Naive thymus-derived CD8-positive, alpha-beta T cell (primary cell): Measurements from ENCODE around the gene JMJD7. TPM values are rescaled to one million over a fixed set of nuclear protein-coding genes. Genes with fewer than 3 reads are reported as not detected.

Source experiments
- ATAC-seq, 2 donors: fragments of 150-1000 bp; cut with Tn5 transposase in 1 of 2; sonication (Bioruptor Pico), chemical (Tn5 transposase) in 1 of 2; 1 replicate in 1 of 2; 2 replicates in 1 of 2; pipeline ENCODE4 v1.10.0; 2021; ENCODE audit warnings: mild to moderate bottlenecking in 2 of 2, moderate library complexity in 2 of 2
- POLR2A ChIA-PET: fragments of 350-600 bp; sonication (Branson Sonifier 250); formaldehyde crosslinking; loops from one replicate; lab custom pipeline; 2021; ENCODE audit warnings: antibody characterized with exemption; lab: Charles Lee
- DNase-seq, 10 donors: peaks; one replicate each; pipeline versions ENCODE4 v3.0.0 to v3.0.0-alpha.2; 2020 to 2022
- H3K27ac Mint-ChIP-seq, 10 donors: one replicate each; pipeline ENCODE4 v1.8.0; 2020 to 2022; ENCODE audit warnings: mild to moderate bottlenecking in 10 of 10, mixed read lengths in 10 of 10, moderate library complexity in 4 of 10, inconsistent platforms in 1 of 10
- H3K27me3 Mint-ChIP-seq, 5 donors: one replicate each; pipeline ENCODE4 v1.8.0; 2021 to 2022; ENCODE audit warnings: mixed read lengths in 5 of 5
- H3K36me3 Mint-ChIP-seq, 3 donors: one replicate each; pipeline ENCODE4 v1.8.0; 2020 to 2022; ENCODE audit warnings: mixed read lengths in 3 of 3, mild to moderate bottlenecking in 2 of 3, inconsistent platforms in 1 of 3
- H3K4me1 Mint-ChIP-seq, 4 donors: one replicate each; pipeline ENCODE4 v1.8.0; 2021 to 2022; ENCODE audit warnings: mixed read lengths in 4 of 4
- H3K4me3 Mint-ChIP-seq, 10 donors: one replicate each; pipeline ENCODE4 v1.8.0; 2020 to 2022; ENCODE audit warnings: mild to moderate bottlenecking in 10 of 10, mixed read lengths in 10 of 10, moderate library complexity in 6 of 10, inconsistent platforms in 1 of 10
- H3K9me3 Mint-ChIP-seq, 9 donors: one replicate each; pipeline ENCODE4 v1.8.0; 2020 to 2022; ENCODE audit warnings: mixed read lengths in 9 of 9, mild to moderate bottlenecking in 3 of 9, inconsistent platforms in 1 of 9, moderate library complexity in 1 of 9
- microRNA-seq: library from miRNA; unstranded; fragments of <30 nt; microRNA quantifications from one replicate; pipeline ENCODE4 v1.2.0, GENCODE V29; 2022; ENCODE audit warnings: borderline microRNAs expressed
- polyA plus RNA-seq, 3 donors: library from polyadenylated mRNA; unstranded; fragments of 300-500 nt; fragmentation: Illumina TruSeq; gene quantifications; one replicate each; pipeline ENCODE4 v1.2.3, GENCODE V29; 2021
- total RNA-seq, 8 experiments: library from RNA in 2 of 8; stranded (reverse) in 2 of 8; gene quantifications; one replicate each; pipeline ENCODE4 v1.2.3 and lab custom pipeline; 2021 to 2026

JMJD7 gene
- total and polyA plus RNA-seq, 5 experiments from 2014 or later = 19.1 to 81.4 (median 22.6) TPM

- Mint-ChIP-seq H3K36me3 (no peaks in the 10 kb centered on the region), H3K4me1 (peaks cover 7 to 18% (median 11%) of the 10 kb centered on the region in 4 donors), H3K27me3 (peaks cover 6 to 27% (median 15%) of the 10 kb centered on the region in 5 donors), H3K9me3 (peaks cover 0 to 1% (median 0%) of the 10 kb centered on the region in 9 donors), H3K27ac (peak overlapping the region in 1 of 10 donors; percentile 78), H3K4me3 (peak overlapping the region in 4 of 10 donors; percentile 12 to 72 (median 40))
- POLR2A ChIA-PET = interaction anchor here (1.2 to 1.6 kb wide), 2 partner anchors 13 to 20 kb away, joined by 3 to 5 read pairs; no protein-coding TSS in a partner anchor
- DNase-seq (no peak), ATAC-seq (peak; percentile 38 to 72)
These were observed 54.2 kb downstream of the JMJD7 start for GRCh38 chr15:41881920-41882688.

DNA sequence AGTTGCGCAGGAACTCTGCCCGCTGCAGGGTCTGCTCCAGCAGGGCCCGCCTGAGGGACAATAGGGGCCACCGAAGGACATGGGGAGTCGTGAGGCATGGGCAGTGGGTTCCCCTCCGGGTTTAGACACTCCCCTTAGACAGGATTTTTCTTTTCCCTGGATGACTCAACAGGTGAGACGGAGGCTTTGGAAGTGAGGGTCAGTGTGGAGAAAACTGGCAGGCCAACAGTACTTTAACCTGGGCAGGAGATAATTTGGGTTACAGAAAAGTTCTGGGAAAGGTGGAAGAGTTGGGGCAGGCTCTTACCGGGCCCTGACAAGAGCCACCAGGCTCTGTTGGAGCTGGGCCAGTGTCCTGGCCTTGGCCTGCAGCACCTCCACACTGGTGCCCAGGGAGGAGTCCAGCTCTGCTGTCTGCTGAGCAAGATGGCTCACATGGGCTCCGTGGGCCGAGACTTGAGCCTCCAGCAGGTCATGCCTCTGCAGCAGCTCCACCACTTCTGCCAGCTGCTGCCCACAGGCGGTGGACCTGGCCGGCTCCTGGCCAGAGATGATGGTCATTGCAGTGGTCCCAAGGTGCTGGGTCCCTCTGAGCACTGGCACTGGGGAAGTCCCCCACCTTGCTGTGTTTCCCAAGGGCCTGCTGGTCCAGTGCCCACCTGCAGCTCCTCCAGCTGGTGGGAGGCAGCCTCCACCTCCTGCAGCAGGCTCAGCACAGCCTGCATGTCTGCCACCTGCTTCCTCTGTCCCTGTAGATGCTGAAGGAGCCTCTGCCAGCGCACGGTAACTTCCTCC, 55.0 kb downstream of the JMJD7 start:
- POLR2A ChIA-PET = interaction anchor here (1.6 kb wide), 1 partner anchor 12 kb away, joined by 5 read pairs; no protein-coding TSS in a partner anchor
- no peak for ATAC-seq
- peak overlapping the region in 1 of 10 donors; percentile 78 for H3K27ac Mint-ChIP-seq
- DNase-seq = no peak
- peak overlapping the region in 7 of 10 donors; percentile 12 to 62 (median 36) for H3K4me3 Mint-ChIP-seq
- H3K36me3 Mint-ChIP-seq = no peaks in the 10 kb centered on the region
- H3K27me3 Mint-ChIP-seq = peaks cover 6 to 27% (median 15%) of the 10 kb centered on the region in 5 donors
- peaks cover 0 to 1% (median 0%) of the 10 kb centered on the region in 9 donors for H3K9me3 Mint-ChIP-seq
- peaks cover 9 to 22% (median 17%) of the 10 kb centered on the region in 4 donors for H3K4me1 Mint-ChIP-seq

- Mint-ChIP-seq H3K27me3 (peaks cover 6 to 27% (median 15%) of the 10 kb centered on the region in 5 donors), H3K9me3 (peaks cover 0 to 1% (median 0%) of the 10 kb centered on the region in 9 donors), H3K4me3 (peak overlapping the region in 4 of 10 donors; percentile 11 to 40 (median 28)), H3K4me1 (peaks cover 9 to 26% (median 22%) of the 10 kb centered on the region in 4 donors), H3K36me3 (no peaks in the 10 kb centered on the region), H3K27ac (peak overlapping the region in 1 of 10 donors; percentile 42)
- DNase-seq = no peak
- no peak for ATAC-seq
- POLR2A ChIA-PET = interaction anchor here (0.7 to 1.6 kb wide), 2 partner anchors 11 to 510 kb away, joined by 4 to 5 read pairs; no protein-coding TSS in a partner anchor
These were observed 55.6 kb downstream of the JMJD7 start for GRCh38 chr15:41883484-41883825.

- Mint-ChIP-seq H3K4me3 (peak overlapping the region in 3 of 10 donors; percentile 5 to 37 (median 11)), H3K27ac (peak overlapping the region in 2 of 10 donors; percentile 27 to 36), H3K27me3 (peaks cover 6 to 22% (median 15%) of the 10 kb centered on the region in 5 donors), H3K36me3 (no peaks in the 10 kb centered on the region), H3K4me1 (peaks cover 14 to 35% (median 32%) of the 10 kb centered on the region in 4 donors), H3K9me3 (peaks cover 0 to 1% (median 0%) of the 10 kb centered on the region in 9 donors)
- DNase-seq = no peak
- no peak for ATAC-seq
- POLR2A ChIA-PET = no interaction called here
These were observed 56.6 kb downstream of the JMJD7 start for GRCh38 chr15:41884458-41884857.

GRCh38 chr15:41885321-41885720, 57.4 kb downstream of the JMJD7 start:
- H3K36me3 Mint-ChIP-seq = no peaks in the 10 kb centered on the region
- peak overlapping the region in 2 of 10 donors; percentile 47 to 49 for H3K27ac Mint-ChIP-seq
- DNase-seq (no peak), ATAC-seq (no peak)
- H3K4me3 Mint-ChIP-seq = no peak overlapping the region
- POLR2A ChIA-PET = no interaction called here
- H3K9me3 Mint-ChIP-seq = peaks cover 0 to 1% (median 0%) of the 10 kb centered on the region in 9 donors
- peaks cover 14 to 37% (median 32%) of the 10 kb centered on the region in 4 donors for H3K4me1 Mint-ChIP-seq
- peaks cover 6 to 17% (median 10%) of the 10 kb centered on the region in 5 donors for H3K27me3 Mint-ChIP-seq

- Mint-ChIP-seq H3K27ac (no peak overlapping the region), H3K4me1 (peaks cover 10 to 37% (median 30%) of the 10 kb centered on the region in 4 donors), H3K4me3 (no peak overlapping the region), H3K36me3 (no peaks in the 10 kb centered on the region), H3K27me3 (peaks cover 3 to 11% (median 7%) of the 10 kb centered on the region in 5 donors), H3K9me3 (peaks cover 0 to 1% (median 0%) of the 10 kb centered on the region in 9 donors)
- POLR2A ChIA-PET = no interaction called here
- DNase-seq (no peak), ATAC-seq (no peak)
These were observed 57.9 kb downstream of the JMJD7 start for GRCh38 chr15:41885841-41886240.

- Mint-ChIP-seq H3K27ac (peak overlapping the region in 4 of 10 donors; percentile 3 to 72 (median 18)), H3K36me3 (no peaks in the 10 kb centered on the region), H3K9me3 (no peaks in the 10 kb centered on the region), H3K4me1 (peaks cover 10 to 32% (median 24%) of the 10 kb centered on the region in 4 donors), H3K27me3 (peaks cover 0 to 5% (median 0%) of the 10 kb centered on the region in 5 donors), H3K4me3 (no peak overlapping the region)
- POLR2A ChIA-PET = interaction anchor here (0.7 kb wide), 1 partner anchor 36 kb away, joined by 3 read pairs; no protein-coding TSS in a partner anchor
- DNase-seq (no peak), ATAC-seq (no peak)
These were observed 58.8 kb downstream of the JMJD7 start for GRCh38 chr15:41886741-41887140.

DNA sequence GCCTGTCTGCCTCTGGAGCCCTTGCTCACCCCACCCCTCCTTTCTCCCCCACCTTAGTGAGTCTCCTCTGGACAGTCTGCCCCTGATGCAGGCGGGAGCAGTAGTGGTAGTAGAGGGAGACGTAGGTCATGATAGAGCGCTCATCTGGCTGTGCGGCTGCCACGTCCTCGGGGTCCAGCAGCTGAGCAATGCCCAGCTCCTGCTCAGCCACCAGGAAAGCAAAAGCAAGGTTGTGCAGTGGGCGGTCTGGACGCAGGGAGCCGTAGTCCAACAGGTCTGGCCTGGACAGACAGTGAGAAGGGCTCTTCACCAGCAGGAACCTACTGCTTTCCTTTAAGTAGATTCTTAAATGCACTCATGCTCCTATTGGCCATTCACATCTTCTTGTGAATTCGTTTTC, 59.3 kb downstream of the JMJD7 start:
- Mint-ChIP-seq H3K9me3 (no peaks in the 10 kb centered on the region), H3K27ac (peak overlapping the region in 4 of 10 donors; percentile 3 to 76 (median 18)), H3K36me3 (no peaks in the 10 kb centered on the region), H3K4me1 (peaks cover 10 to 33% (median 25%) of the 10 kb centered on the region in 4 donors), H3K4me3 (no peak overlapping the region), H3K27me3 (peaks cover 0 to 5% (median 0%) of the 10 kb centered on the region in 5 donors)
- DNase-seq (no peak), ATAC-seq (no peak)
- POLR2A ChIA-PET = interaction anchor here (0.7 kb wide), 1 partner anchor 36 kb away, joined by 3 read pairs; no protein-coding TSS in a partner anchor

Small RNA genes lying within 50 kb of the gene (microRNA-seq; reads per million reads assigned to microRNA genes)
- not detected for gene MIR4310

Other genes with a start within 250 kb of the JMJD7 start
- gene MGA, start 167.7 kb upstream of the JMJD7 start, total RNA-seq = 10 to 100 TPM; 63.3 to 67.6 TPM
- 10 to 100 TPM; 12.2 to 20.6 (median 13.3) TPM for gene MGA, start 167.7 kb upstream of the JMJD7 start, polyA plus RNA-seq
- gene MAPKBP1, start 53.6 kb upstream of the JMJD7 start, total RNA-seq = 10 to 100 TPM; 36.0 to 39.8 TPM
- 1 to 10 TPM; 1.5 to 4.0 (median 2.4) TPM for gene MAPKBP1, start 53.6 kb upstream of the JMJD7 start, polyA plus RNA-seq
- gene PLA2G4B, start 10.8 kb downstream of the JMJD7 start, total RNA-seq = 10 to 100 TPM; 40.1 to 64.9 TPM
- gene PLA2G4B, start 10.8 kb downstream of the JMJD7 start, polyA plus RNA-seq = 1 to 10 TPM in 2 of 3 donors, under 1 TPM in 1; 0.82 to 2.9 (median 1.1) TPM
- under 1 TPM; 0.81 to 0.96 TPM for gene SPTBN5, start 66.0 kb downstream of the JMJD7 start, total RNA-seq
- under 1 TPM in 1 of 3 donors, not detected in 2; 0.02 TPM for gene SPTBN5, start 66.0 kb downstream of the JMJD7 start, polyA plus RNA-seq
- gene EHD4, start 144.5 kb downstream of the JMJD7 start, total RNA-seq = 10 to 100 TPM in 1 of 2 experiments, 1 to 10 TPM in 1; 9.1 to 10.4 TPM
- 1 to 10 TPM; 5.2 to 7.6 (median 5.9) TPM for gene EHD4, start 144.5 kb downstream of the JMJD7 start, polyA plus RNA-seq
- not detected for gene PLA2G4E, start 192.9 kb downstream of the JMJD7 start, total RNA-seq
- gene PLA2G4E, start 192.9 kb downstream of the JMJD7 start, polyA plus RNA-seq = not detected